GM19023 (cell line): ENCODE results near the gene OR4M2.
"Not testable (repeated sequence)": the region's sequence is repeated elsewhere in the genome, so short reads cannot be mapped to it uniquely, and the experiment has no call there.

Source experiments
- ATAC-seq: cut with Tn5 transposase; IDR thresholded peaks from one replicate; pipeline ENCODE4 v1.9.1; 2021; ENCODE audit warnings: mild to moderate bottlenecking, moderate library complexity; ENCODE audit not compliant: unreplicated experiment

The OR4M2 gene, protein sequence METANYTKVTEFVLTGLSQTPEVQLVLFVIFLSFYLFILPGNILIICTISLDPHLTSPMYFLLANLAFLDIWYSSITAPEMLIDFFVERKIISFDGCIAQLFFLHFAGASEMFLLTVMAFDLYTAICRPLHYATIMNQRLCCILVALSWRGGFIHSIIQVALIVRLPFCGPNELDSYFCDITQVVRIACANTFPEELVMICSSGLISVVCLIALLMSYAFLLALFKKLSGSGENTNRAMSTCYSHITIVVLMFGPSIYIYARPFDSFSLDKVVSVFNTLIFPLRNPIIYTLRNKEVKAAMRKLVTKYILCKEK

GRCh38 chr15:22080227-22080626 is at the start of gene OR4M2:
Gene OR4M2, plus strand, starts transcription at chr15:22080527. Its CDS starts 98 bp downstream, at chr15:22080625.
- not testable (repeated sequence) for ATAC-seq

- ATAC-seq = not testable (repeated sequence)
Measured at GRCh38 chr15:22069267-22069666, 11.1 kb upstream of the OR4M2 start.

- not testable (repeated sequence) for ATAC-seq
Measured at GRCh38 chr15:22081386-22081785, 1.1 kb downstream of the OR4M2 start.

GRCh38 chr15:22098616-22099253 is 18.4 kb downstream of the OR4M2 start:
- peak; percentile 42 for ATAC-seq

DNA sequence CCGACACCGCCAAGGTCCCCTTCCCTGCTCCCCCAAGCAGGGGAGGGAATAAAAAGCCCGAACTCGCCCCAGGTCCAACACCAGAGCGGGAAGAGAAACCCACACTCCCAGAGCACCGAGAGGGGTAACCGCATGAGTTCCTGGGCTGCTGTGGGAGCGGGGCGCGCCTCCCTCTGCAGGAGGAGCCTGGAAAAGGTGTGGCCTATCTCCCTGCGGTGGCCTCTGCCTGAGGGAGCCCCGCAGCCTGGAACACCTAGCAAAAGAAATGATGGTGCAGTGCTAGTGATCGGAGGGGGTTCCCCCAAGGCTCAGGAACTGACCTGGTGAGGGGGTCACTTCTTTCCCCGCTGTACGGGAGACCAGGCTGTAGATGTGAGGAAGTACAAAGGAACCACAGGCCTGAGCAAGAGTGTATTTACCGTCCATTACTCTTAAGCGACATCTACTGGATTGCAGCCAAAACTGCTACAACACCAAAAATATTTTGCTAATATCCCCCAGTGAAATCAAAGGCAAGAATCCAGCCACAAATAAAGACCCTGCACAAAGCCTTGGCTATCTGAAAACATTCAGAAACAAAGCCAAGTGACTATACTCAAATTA is 19.1 kb downstream of the OR4M2 start:
- ATAC-seq = peak; percentile 73

DNA sequence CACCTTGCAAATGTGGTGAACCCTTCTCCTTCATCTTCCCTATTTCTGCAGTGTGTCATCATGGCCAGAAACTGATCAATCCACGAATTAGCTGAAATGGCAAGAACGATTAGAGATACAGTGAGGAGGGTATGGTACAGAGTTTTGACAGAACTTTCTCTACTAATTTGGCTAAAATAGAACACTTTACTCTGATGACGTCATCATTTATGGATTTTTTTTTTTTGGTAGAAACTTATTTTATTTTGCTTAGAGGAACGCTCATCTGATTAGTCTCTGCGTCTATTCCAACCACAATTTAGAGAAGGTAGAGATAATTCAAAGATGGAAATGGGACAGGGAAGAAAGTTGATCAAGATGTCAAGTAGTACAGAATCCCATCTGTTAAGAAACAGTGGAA is 41.7 kb downstream of the OR4M2 start:
- ATAC-seq = not testable (repeated sequence)
